ENCODE data around the gene ZNRD2. TPM values are rescaled to one million over a fixed set of nuclear protein-coding genes. Genes with fewer than 3 reads are reported as not detected.

Gene ZNRD2
- total RNA-seq, 4 donors from 2014 or later = 41.1 to 56.1 (median 50.1) TPM

DNA sequence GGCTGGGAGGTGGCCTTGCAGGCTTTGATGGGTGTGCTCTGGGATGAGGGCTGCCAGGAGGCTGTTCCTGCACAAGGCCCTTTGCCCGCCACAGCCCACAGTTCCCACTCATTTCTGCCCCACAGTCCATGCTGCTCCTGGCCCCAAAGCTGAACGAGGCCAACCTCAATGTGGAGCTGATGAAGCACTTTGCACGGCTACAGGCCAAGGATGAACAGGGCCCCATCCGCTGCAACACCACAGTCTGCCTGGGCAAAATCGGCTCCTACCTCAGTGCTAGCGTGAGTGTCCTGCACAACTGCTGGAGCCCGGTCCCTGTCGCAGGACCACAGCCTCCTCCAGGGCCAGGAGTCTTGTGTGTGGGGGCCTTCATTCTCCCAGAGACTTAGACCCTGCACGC lies 35.2 kb upstream of the ZNRD2 start:
- TF ChIP-seq, protein P1, sequence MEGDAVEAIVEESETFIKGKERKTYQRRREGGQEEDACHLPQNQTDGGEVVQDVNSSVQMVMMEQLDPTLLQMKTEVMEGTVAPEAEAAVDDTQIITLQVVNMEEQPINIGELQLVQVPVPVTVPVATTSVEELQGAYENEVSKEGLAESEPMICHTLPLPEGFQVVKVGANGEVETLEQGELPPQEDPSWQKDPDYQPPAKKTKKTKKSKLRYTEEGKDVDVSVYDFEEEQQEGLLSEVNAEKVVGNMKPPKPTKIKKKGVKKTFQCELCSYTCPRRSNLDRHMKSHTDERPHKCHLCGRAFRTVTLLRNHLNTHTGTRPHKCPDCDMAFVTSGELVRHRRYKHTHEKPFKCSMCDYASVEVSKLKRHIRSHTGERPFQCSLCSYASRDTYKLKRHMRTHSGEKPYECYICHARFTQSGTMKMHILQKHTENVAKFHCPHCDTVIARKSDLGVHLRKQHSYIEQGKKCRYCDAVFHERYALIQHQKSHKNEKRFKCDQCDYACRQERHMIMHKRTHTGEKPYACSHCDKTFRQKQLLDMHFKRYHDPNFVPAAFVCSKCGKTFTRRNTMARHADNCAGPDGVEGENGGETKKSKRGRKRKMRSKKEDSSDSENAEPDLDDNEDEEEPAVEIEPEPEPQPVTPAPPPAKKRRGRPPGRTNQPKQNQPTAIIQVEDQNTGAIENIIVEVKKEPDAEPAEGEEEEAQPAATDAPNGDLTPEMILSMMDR (IDR thresholded peaks at IDR 0.05) = no peak
- DNase-seq (ENCODE audit: low spot score) = no peak
- no peak for ATAC-seq (ENCODE audit: low FRiP score)

DNA sequence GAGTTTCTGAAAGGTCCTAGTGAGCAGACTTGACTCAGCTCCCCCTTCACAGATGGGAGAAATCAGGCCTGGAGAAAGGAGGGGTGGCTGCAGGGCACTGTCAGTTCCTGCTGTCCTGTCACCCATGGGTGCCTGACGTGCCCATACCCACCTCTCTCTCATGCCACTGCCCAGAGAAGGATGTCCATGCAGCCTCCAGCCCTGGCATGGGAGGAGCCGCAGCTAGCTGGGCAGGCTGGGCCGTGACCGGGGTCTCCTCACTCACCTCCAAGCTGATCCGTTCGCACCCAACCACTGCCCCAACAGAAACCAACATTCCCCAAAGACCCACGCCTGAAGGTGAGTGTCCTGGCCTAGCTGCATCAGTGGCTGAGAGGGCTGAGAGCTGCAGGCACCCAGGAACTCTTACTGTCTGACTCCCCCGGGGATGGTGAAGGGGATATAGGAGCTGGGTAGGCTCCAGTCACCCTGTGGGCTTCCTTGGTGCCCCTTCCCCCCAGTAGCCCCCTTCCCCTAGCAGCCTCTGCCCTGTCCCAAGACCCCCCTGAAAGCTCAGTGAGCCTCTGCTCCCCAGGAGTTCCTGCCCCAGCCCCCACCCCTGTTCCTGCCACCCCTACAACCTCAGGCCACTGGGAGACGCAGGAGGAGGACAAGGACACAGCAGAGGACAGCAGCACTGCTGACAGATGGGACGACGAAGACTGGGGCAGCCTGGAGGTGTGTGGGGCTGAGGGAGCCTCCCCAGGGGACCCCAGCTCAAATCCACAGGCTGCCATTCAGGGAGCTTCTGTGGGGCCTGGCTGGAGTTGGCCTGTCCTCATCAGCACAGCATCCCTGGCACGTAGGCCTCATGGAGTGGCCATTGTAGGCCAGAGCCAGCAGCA lies 33.6 kb upstream of the ZNRD2 start:
- ATAC-seq (ENCODE audit: low FRiP score) (no peak), DNase-seq (ENCODE audit: low spot score) (no peak)
- TF ChIP-seq, protein P1 (IDR thresholded peaks at IDR 0.05) = no peak

DNA sequence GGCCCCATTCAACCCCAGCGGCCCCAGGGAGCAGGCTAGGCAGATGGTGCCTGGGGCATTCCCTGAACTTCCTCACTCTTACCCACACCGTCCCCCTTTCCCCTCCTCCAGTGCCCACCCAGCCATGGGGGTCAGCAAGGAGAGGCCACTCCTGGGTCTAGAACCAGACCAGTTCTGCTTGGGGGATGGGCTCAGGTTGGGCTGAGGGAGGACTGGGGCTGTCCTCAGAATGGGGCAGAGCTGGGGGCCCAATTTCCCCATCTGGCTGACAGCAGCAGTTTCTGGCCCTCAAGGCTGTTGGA lies 33.0 kb upstream of the ZNRD2 start:
- ATAC-seq (ENCODE audit: low FRiP score) (no peak), DNase-seq (ENCODE audit: low spot score) (no peak)
- TF ChIP-seq, protein P1 (IDR thresholded peaks at IDR 0.05) = no peak

DNA sequence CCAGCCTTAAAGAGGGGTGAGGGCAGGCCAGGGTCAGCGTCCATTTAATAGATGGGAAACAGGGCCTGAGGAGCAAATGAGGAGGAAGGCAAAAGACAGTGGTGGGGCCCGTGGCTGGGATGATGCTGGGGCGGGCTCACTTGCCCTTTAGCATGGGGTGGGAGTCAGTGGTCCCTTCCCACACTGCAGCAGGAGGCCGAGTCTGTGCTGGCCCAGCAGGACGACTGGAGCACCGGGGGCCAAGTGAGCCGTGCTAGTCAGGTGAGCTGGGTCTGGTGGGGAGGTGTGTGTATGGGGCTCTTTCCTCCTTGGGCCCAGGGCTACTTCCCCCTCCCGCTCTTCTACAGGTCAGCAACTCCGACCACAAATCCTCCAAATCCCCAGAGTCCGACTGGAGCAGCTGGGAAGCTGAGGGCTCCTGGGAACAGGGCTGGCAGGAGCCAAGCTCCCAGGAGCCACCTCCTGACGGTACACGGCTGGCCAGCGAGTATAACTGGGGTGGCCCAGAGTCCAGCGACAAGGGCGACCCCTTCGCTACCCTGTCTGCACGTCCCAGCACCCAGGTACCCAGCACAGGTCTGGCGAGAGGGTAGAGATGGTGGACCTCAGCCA lies 32.6 kb upstream of the ZNRD2 start:
- TF ChIP-seq, protein P1 (IDR thresholded peaks at IDR 0.05) = no peak
- no peak for ATAC-seq (ENCODE audit: low FRiP score)

DNA sequence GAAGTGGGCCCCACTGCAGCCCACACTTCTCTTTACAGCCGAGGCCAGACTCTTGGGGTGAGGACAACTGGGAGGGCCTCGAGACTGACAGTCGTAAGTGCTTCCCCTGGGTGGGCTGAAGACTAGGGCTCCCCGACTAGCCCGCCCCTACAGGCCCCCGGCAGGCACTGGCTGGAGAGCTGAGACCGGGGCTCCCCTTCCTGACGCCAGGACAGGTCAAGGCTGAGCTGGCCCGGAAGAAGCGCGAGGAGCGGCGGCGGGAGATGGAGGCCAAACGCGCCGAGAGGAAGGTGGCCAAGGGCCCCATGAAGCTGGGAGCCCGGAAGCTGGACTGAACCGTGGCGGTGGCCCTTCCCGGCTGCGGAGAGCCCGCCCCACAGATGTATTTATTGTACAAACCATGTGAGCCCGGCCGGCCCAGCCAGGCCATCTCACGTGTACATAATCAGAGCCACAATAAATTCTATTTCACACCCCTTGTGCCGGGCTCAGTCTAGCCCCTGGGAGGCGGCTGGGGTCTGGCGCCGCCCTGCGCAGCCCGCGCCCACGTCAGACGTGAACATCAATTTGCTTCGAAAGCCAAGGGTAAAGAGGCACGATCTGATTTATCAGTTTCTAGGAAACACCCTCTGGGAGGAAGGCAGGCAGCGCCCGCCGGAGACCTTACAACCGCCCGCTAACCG lies 31.9 kb upstream of the ZNRD2 start:
- DNase-seq (ENCODE audit: low spot score) (no peak), ATAC-seq (ENCODE audit: low FRiP score) (no peak)
- TF ChIP-seq, protein P1 (IDR thresholded peaks at IDR 0.05) = no peak

More for the DNA sequence above, 32.6 kb upstream of the ZNRD2 start:
- DNase-seq (ENCODE audit: low spot score) = no peak

DNA sequence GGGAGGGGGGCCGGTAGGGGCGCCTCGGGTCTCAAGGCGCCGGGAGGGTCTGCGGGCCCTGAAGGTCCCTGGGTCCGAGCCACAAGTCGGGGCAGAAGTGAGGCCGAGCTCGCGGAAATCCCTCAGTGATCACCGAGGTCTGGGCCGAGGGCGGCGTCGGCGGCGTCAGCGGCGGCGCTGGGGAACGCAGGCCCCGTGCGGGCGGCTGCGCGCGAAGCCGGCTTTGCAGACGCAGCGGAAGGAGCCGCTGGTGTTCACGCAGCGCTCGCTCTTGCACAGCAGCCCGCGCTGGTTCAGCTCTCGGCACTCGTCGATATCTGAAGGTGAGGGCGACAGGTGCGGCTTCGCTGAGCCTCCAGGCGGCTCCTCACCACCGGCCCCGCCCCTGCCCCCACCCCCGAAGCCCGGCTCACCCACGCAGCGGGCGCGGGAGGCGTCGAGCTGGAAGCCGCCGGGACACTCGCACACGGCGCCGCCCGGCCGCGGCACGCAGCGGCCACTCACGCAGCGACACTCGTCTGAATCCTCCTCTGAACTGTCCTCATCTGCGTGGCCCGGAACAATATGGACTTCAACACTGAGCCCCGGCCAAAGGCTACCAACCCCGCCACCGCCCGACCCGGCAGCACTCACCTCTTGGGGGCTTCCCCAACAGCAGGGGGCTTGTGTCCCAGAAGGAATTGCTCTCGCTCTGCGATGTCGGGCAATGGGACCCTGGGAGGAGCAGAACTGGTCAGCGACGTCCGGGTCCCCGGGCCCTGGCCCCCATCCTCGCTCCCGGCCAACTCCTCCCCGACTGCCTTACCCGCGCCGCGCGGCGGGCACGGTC lies 31.1 kb upstream of the ZNRD2 start:
- TF ChIP-seq, protein P1 (IDR thresholded peaks at IDR 0.05) = no peak
- no peak for DNase-seq (ENCODE audit: low spot score)

More for the DNA sequence above, 31.1 kb upstream of the ZNRD2 start:
- no peak for ATAC-seq (ENCODE audit: low FRiP score)
